ENCODE measurements around the gene ATP8A1.

ATP8A1 gene

DNA sequence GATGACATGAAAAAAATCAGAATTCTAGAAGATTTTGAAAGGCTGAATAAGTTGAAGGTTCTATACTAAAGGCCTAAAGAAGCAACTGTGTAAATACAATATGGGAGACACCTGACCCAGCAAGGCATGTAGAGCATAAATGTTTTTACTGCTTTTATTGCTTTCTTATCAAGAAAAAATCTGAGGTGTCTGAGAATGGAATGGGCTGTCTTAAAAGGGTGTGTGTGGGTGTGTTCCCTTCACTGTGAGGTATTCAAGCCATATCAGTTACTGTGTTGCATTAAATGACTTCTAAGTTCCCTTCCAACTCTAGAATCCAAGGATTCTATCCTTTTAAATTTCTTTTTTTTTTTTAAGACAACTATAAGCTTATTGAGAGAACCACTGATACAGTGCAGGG lies 15.7 kb downstream of the ATP8A1 start:
- H3K4me3 ChIP-seq (ENCODE audit: low read depth, low read length): no peak overlapping the region
- no peak for TF ChIP-seq CTCF (IDR thresholded peaks at IDR 0.05; ENCODE audit: low read depth, low read length)

DNA sequence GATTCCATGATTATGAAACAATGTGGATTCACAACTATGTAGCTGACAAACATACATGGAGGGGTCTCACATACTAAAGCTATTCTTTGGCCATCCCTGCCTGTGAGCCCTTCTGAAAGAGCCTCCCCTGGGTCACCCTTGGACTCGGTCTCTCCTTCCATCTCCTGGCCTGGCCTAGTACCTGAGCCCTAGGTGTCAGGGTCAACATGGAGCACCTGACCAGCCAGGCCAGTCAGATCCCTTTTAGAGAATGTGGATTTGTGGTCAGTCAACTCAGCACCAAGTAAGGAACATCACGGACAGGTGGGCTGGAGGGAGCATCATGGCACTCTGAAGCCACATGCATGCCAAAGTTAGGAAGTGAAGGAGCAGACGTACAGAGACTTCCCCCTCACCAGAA lies 16.3 kb downstream of the ATP8A1 start:
- no peak for TF ChIP-seq CTCF (IDR thresholded peaks at IDR 0.05; ENCODE audit: low read depth, low read length)
- H3K4me3 ChIP-seq (ENCODE audit: low read depth, low read length): no peak overlapping the region

GRCh38 chr4:42638993-42639392 lies 17.9 kb downstream of the ATP8A1 start:
- TF ChIP-seq CTCF (IDR thresholded peaks at IDR 0.05; ENCODE audit: low read depth, low read length): no peak
- H3K4me3 ChIP-seq (ENCODE audit: low read depth, low read length): no peak overlapping the region

DNA sequence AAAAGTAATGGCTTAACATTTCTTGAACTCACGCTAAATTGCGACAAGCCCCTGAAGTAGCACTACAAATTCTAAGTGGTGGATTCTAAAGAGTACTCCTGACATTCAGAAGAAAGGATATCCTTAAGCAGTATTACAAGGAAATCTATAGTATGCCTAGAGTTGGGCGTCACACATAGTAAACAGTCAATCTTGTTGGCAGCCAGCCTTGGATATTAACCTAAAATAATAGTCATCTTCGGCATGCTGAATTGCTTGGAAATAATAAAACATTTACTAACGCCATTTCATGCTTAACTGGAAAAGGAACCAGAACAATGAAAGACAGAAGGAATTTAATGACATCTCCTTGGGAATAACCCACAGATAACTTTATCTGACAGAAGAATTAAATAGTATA lies 18.6 kb downstream of the ATP8A1 start:
- no peak for TF ChIP-seq CTCF (IDR thresholded peaks at IDR 0.05; ENCODE audit: low read depth, low read length)
- H3K4me3 ChIP-seq (ENCODE audit: low read depth, low read length): no peak overlapping the region

DNA sequence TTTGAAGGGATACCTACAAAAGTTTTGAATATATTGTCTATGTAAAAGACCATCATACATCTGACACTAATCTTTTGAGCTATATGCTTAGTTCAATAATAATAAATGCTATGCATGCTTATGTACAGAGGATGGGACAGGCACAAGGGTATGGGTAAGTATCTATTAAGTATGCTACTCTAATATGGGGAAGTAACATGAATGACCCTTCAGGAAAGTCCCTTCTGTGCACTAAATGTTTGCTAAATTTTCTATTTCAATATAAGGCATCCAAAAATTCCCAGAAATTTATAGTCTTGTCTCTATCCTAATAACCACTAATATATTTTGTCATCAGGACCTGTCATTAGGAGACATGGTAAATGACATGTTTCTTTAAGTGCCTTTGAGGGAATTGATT lies 19.0 kb downstream of the ATP8A1 start:
- TF ChIP-seq CTCF (IDR thresholded peaks at IDR 0.05; ENCODE audit: low read depth, low read length): no peak

DNA sequence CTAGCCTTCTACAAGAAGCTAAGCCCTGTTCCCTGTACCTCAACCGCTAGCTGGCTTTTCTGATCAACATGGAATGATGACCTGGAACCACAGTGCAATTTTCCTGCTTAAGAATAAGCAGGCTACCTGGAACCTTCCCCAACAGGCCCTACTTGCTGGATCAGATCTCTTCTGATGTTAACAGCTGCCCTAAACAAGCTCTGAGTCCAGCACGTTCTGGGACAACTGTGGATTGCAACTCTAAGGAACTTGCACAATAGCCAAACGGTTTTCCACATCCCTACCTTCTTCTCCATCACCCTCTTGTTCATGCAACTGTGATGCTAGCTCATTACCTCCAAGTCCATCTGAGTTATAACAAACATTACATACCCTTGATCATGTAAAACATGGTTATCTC lies 19.8 kb downstream of the ATP8A1 start:
- no peak overlapping the region for H3K4me3 ChIP-seq (ENCODE audit: low read depth, low read length)
- TF ChIP-seq CTCF (IDR thresholded peaks at IDR 0.05; ENCODE audit: low read depth, low read length): no peak

More for the DNA sequence above, 19.0 kb downstream of the ATP8A1 start:
- H3K4me3 ChIP-seq (ENCODE audit: low read depth, low read length): no peak overlapping the region

DNA sequence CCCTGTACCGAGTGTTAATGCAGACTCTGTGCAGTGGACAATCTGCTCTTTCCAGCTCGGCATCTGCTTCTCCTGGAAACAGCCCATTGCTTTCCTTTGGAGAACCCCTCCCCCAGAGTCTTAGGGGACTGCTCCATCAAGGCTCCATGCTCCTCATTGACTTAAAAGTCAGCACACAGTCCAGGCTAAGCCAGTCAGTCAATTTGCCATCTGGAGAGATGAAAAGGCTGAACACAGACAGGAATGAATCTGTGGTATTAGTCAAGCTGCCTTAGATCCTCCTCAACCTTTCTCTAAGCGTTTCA lies 20.3 kb downstream of the ATP8A1 start:
- TF ChIP-seq CTCF (IDR thresholded peaks at IDR 0.05; ENCODE audit: low read depth, low read length): no peak
- H3K4me3 ChIP-seq (ENCODE audit: low read depth, low read length): no peak overlapping the region
